ENCODE measurements around the gene SLMAP.
"Not testable (repeated sequence)": the region's sequence is repeated elsewhere in the genome, so short reads cannot be mapped to it uniquely, and the experiment has no call there.

The SLMAP gene

DNA sequence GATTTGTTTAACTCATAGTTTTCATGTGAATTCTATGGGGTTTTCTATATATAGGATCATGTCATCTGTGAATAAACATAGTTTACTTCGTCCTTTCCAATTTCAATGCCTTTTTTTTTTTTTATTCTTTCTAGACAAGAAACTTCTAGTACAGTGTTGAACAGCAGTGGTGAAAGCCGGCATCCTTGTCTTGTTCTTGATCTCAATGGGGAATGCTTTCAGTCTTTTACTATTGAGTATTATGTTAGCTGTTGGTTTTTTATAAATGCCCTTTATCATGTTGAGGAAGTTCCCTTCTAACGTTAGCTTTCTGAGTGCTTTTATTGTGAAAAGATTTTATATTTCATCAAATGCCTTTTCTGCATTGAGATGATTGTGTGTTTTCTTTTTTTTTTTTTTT, 69.0 kb downstream of the SLMAP start:
- no peak for FAIRE-seq
- DNase-seq (ENCODE audit: extremely low spot score, insufficient read length, low read depth) = no peak

DNA sequence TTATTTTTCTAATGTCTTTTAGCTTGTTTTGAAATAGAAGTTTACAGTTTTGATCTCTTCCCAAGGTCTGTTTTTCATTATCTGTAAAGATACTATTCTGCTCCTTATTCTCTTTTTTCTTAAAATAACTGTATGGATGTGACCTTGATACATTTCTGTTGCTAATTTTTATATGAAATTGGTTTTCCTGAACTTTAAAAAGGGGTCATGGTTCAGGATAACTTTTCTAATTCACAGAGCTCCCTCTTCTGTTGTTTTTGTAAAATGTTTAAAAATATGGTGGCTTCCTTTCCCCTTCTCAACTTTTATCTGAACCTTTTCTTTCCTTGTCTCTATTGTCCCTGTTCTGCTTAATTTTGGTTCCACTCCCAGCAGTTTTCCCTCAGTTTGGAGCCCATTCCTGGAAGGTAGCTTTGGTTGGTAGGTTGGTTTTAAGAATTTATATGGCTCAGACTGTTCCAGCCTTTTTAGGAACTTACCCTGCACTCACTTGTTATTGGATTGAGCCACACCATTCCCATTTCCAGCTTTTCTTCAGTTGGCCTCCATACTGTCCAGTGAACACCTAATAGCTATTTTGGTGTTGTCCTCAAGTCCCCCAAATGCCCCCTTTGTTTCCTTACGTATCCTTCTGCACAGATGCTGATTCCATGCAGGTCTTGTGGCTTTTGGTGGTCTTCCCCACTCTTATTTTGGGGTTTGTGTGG, 70.3 kb downstream of the SLMAP start:
- FAIRE-seq (peak; percentile 53), DNase-seq (ENCODE audit: extremely low spot score, insufficient read length, low read depth) (no peak)

DNA sequence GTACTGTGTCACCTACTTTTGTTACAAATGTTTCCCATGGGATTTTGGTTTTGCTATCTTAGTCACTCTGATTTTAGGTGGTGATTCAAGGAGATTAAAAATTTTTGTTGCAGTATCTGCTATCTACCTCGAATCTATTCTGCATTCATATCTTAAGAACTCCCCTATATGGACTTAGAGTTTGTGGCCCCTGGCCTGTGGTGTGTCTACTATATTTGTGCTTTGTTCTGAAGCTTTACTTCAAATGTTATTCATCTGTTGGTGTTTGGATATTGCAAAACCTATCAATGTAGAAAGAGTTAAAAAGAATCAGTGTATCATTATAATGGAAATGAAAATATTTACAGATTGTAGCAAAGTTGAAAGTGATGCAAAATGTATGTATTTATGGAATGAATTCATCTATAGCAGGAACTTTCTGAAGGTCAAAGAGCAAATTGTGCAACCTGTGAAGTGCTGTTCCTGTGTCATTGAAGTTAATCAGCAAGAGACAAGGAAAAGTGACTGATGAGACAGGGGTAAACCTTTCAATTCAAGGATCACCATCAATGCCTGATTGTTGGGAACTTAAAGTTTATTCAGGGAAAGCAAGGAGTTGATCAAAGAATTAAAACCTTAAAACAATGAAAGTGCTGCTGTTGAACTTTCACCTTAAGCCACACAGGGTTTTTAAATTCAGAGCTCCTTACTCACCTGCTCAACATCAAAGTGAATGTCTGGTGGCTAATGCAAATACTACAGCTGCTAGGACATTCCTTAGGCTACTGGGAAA, 71.0 kb downstream of the SLMAP start:
- DNase-seq (ENCODE audit: extremely low spot score, insufficient read length, low read depth) (no peak), FAIRE-seq (no peak)

DNA sequence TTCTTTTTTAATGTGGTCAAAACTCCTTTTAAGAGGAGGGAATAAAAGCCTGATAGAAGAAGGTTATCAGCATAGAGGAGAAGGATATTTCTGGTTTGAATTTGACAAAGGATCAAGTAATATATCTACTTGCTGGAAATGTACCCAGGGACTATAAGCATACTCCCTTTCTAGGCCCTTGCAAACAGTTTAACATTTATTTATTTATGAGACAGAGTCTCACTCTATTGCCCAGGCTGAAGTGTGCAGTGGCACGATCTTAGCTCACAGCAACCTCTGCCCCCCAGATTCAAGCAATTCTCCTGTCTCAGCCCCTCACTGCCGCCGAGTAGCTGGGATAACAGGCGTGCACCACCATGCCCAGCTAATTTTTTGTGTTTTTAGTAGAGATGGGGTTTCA, 71.6 kb downstream of the SLMAP start:
- DNase-seq (ENCODE audit: extremely low spot score, insufficient read length, low read depth) (no peak), FAIRE-seq (no peak)

DNA sequence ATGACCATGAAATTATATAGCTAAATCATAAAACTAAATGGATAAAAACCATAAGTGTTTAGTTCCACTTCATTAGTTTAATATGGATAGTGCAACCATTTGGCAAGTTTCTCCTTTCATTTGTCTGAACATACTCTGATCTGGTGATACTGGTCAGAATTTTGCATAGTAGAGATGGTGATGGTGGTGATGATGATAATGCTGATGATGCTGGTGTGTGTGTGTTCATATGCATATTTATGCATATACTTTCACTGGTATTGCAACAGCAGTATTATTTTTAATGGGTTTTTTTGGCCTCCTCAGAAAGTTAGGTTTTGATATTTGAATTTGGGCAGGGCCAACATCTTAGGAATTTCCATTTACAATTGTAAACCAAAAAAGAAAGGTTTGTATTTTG, 76.4 kb downstream of the SLMAP start:
- DNase-seq (ENCODE audit: extremely low spot score, insufficient read length, low read depth) (no peak), FAIRE-seq (no peak)

- no peak for DNase-seq (ENCODE audit: extremely low spot score, insufficient read length, low read depth)
- FAIRE-seq = no peak
These were observed 76.8 kb downstream of the SLMAP start for GRCh38 chr3:57832900-57833313.

GRCh38 chr3:57833763-57834162, 77.7 kb downstream of the SLMAP start:
- no peak for DNase-seq (ENCODE audit: extremely low spot score, insufficient read length, low read depth)
- FAIRE-seq = no peak

DNA sequence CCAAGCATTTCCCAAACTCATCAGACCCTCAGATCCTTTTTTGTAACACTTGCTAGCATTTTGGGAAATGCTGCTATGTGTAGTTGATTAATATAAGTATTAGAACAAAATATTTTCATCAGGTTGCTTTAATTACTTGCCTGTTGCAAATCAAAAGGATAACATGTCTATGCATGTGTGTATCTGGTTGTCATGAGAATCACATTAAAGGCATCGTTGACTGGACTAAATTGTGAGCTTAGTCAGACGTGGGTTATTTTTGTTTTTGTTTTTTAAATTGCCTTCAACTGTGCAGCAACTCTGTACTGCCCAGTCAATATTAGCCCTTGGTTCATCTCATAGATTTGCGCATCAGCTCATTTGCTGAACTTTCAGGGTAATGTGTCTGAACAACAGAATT, 81.6 kb downstream of the SLMAP start:
- DNase-seq (ENCODE audit: extremely low spot score, insufficient read length, low read depth) = no peak
- no peak for FAIRE-seq

DNA sequence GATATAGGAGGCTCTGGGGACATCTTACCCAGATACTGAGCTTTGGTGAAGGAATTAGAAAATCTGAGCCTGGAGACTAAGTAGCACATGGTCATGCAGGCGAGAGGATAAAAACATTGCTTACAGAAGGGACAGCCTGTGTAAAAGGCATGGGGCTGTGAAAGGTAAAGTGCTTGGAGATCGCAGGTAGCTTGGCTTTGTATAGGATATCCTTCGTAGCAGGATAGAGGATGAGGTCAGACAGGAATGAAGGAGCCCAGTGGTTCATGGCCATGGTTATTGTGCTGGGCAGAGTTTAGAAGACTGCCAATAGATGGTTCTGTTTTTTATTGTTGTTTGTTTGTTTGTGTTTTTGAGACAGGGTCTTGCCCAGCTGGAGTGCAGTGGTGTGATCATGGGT, 82.5 kb downstream of the SLMAP start:
- FAIRE-seq (no peak), DNase-seq (ENCODE audit: extremely low spot score, insufficient read length, low read depth) (no peak)

DNA sequence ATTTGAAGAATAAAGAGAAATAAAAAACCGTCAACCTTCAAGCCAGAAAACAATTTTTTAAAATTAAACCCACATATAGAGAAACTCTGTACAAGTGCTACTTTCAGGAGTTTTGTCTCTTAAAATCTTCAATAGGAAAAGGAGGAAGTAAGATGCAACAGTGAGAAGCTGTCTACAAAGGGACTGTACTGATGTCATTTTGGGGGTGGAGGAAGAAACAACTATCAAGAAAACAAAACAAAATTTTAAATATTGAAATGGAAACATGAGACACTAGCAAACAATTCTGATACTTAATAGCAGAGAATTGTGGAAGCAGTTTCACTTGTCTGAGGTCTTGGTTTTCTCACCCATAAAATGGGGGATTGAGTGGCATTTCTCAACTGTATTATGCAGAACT, 84.4 kb downstream of the SLMAP start:
- peak; percentile 67 for FAIRE-seq

GRCh38 chr3:57841818-57842217, 85.7 kb downstream of the SLMAP start:
- no peak for FAIRE-seq
- no peak for DNase-seq (ENCODE audit: extremely low spot score, insufficient read length, low read depth)

More for the DNA sequence above, 84.4 kb downstream of the SLMAP start:
- DNase-seq (ENCODE audit: extremely low spot score, insufficient read length, low read depth) = no peak

DNA sequence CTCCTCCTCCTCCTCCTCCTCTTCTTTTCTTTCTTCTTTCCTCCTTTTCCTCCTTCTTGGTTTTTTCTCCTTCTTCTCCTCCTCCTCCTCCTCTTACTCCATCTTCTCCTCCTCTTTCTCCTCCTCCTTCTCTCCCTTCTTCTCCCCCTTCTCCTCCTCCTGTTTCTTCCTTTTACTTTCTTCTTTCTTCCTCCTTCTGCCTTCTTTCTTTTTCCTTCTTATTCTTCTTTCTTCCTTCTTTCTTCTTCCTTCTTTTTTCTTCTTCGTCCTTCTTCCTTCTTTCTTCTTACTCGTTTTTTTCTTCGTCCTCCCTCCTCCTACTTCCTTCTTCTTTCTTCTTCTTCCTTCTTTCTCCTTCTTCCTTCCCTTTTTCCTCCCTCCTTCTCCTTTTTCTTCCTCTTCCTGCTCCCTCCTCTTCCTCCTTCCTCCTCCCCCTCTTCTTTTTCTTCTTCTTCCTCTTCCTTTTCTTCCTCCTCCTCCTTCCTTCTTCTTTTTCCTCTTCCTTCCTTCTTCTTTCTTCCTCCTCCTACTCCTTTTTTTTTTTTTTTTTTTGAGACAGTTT, 92.1 kb downstream of the SLMAP start:
- no peak for DNase-seq (ENCODE audit: extremely low spot score, insufficient read length, low read depth)
- no peak for FAIRE-seq

DNA sequence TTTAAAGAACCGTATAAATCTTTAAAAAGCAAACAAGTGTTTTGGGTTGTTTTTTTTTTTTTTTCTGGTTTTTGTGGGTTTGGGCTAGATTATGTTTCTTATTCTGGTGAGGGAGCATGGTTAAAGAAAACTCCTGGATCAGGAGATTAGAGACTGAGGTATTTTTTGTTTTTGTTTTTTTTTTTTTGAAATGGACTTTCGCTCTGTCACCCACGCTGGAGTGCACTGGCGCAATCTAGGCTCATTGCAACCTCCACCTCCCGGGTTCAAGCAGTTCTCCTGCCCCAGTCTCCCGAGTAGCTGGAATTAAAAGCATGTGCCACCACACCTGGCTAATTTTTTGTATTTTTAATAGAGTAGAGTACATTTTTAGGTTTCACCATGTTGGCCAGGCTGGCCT, 95.2 kb downstream of the SLMAP start:
- FAIRE-seq = no peak
- DNase-seq (ENCODE audit: extremely low spot score, insufficient read length, low read depth) = no peak

GRCh38 chr3:57852896-57853295, 96.8 kb downstream of the SLMAP start:
- FAIRE-seq (no peak), DNase-seq (ENCODE audit: extremely low spot score, insufficient read length, low read depth) (no peak)

DNA sequence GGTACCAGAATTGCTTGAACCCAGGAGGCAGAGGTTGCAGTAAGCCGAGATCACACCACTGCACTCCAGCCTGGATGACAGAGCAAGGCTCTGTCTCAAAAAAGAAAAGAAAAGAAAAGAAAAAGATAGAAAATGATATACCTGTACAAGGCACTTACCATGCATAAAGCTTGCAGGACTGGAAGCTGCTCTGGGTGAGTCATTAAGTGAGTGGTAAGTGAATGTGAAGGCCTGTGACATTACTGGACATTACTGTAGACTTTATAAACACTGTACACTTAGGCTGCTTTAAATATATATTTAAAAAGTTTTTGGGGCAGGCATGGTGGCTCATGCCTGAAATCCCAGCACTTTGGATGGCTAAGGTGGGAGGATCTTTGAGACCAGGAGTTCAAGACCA, 99.2 kb downstream of the SLMAP start:
- DNase-seq (ENCODE audit: extremely low spot score, insufficient read length, low read depth) (no peak), FAIRE-seq (no peak)

- DNase-seq (ENCODE audit: extremely low spot score, insufficient read length, low read depth) = no peak
- no peak for FAIRE-seq
These were observed 99.8 kb downstream of the SLMAP start for GRCh38 chr3:57855943-57856342.

DNA sequence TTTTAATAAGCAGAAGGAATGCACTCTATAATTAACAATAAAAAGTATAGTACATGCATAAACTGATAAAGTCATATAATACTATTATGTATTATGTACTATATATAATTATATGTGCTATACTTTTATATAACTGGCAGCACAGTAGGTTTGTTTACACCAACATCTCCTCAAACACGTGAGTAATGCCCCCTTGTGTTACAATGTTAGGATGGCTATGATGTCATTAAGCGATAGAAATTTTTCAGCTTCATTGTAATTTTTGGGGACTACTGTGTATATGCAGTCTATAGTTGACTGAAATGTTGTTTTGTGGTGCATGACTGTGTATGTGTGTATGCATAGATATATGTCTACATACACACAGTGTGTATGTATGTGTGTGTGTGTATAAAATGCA, 100.6 kb downstream of the SLMAP start:
- no peak for DNase-seq (ENCODE audit: extremely low spot score, insufficient read length, low read depth)
- no peak for FAIRE-seq

- DNase-seq (ENCODE audit: extremely low spot score, insufficient read length, low read depth) (no peak), FAIRE-seq (no peak)
These were observed 106.8 kb downstream of the SLMAP start for GRCh38 chr3:57862894-57863293.

- DNase-seq (ENCODE audit: extremely low spot score, insufficient read length, low read depth) = no peak
- FAIRE-seq = no peak
These were observed 107.3 kb downstream of the SLMAP start for GRCh38 chr3:57863380-57863779.

- DNase-seq (ENCODE audit: extremely low spot score, insufficient read length, low read depth) (no peak), FAIRE-seq (no peak)
These were observed 108.7 kb downstream of the SLMAP start for GRCh38 chr3:57864853-57865252.

GRCh38 chr3:57869110-57869509, 113.0 kb downstream of the SLMAP start:
- not testable (repeated sequence) for FAIRE-seq; DNase-seq (ENCODE audit: extremely low spot score, insufficient read length, low read depth)

All from GM18507 (cell line).